ENCODE measurements around the gene CHST15. TPM values are rescaled to one million over a fixed set of nuclear protein-coding genes. Genes with fewer than 3 reads are reported as not detected.

CHST15 gene
- total and polyA plus RNA-seq, 12 donors: 5.2 to 54.5 (median 29.2) TPM

- Histone ChIP-seq H3K9me3 (replicated peaks in 1 of 3) (no peaks in the 10 kb centered on the region), H3K4me3 (no peak overlapping the region), H3K36me3 (replicated peaks in 1 of 2) (no peaks in the 10 kb centered on the region), H3K27ac (peak overlapping the region in 2 of 5 donors; percentile 30 to 55), H3K27me3 (no peaks in the 10 kb centered on the region), H3K4me1 (replicated peaks in 1 of 2) (peaks cover 0 to 39% of the 10 kb centered on the region in 2 donors)
- TF ChIP-seq CTCF (IDR thresholded peaks at IDR 0.05) (no peak), POLR2A (IDR thresholded peaks at IDR 0.05) (no peak)
- intact Hi-C loops (cut with DNase I): no loop called here
- WGBS, 4 donors: 81 to 87% (median 84%) methylated on average over 18 of the region's 18 CpGs
- no peak for DNase-seq
These were observed 6.4 kb downstream of the CHST15 start for GRCh38 chr10:124086787-124087671.

- H3K4me1 ChIP-seq (replicated peaks in 1 of 2): peaks cover 0 to 41% of the 10 kb centered on the region in 2 donors
- peak overlapping the region in 2 of 5 donors; percentile 44 to 60 for H3K27ac ChIP-seq
- intact Hi-C loops (cut with DNase I): no loop called here
These were observed 7.2 kb downstream of the CHST15 start for GRCh38 chr10:124086097-124086710.

GRCh38 chr10:124085680-124086079 lies 7.7 kb downstream of the CHST15 start:
- 82 to 88% (median 83%) methylated on average over 7 of the region's 7 CpGs for WGBS, 4 donors
- Histone ChIP-seq H3K27me3 (no peaks in the 10 kb centered on the region), H3K36me3 (replicated peaks in 1 of 2) (no peaks in the 10 kb centered on the region), H3K4me1 (replicated peaks in 1 of 2) (peaks cover 0 to 41% of the 10 kb centered on the region in 2 donors), H3K4me3 (no peak overlapping the region), H3K27ac (peak overlapping the region in 2 of 5 donors; percentile 44 to 60), H3K9me3 (replicated peaks in 1 of 3) (no peaks in the 10 kb centered on the region)
- no peak for DNase-seq
- intact Hi-C loops (cut with DNase I): no loop called here
- TF ChIP-seq CTCF (IDR thresholded peaks at IDR 0.05): no peak
- TF ChIP-seq POLR2A (IDR thresholded peaks at IDR 0.05): no peak

More at GRCh38 chr10:124086097-124086710, 7.2 kb downstream of the CHST15 start:
- WGBS, 4 donors: 75 to 81% (median 78%) methylated on average over 11 to 14 of the region's 14 CpGs
- TF ChIP-seq POLR2A (IDR thresholded peaks at IDR 0.05) (no peak), CTCF (IDR thresholded peaks at IDR 0.05) (no peak)
- DNase-seq: no peak
- no peaks in the 10 kb centered on the region for H3K36me3 ChIP-seq (replicated peaks in 1 of 2)
- no peaks in the 10 kb centered on the region for H3K9me3 ChIP-seq (replicated peaks in 1 of 3)
- H3K4me3 ChIP-seq: no peak overlapping the region
- H3K27me3 ChIP-seq: no peaks in the 10 kb centered on the region

GRCh38 chr10:124084708-124085107 lies 8.7 kb downstream of the CHST15 start:
- Histone ChIP-seq H3K36me3 (replicated peaks in 1 of 2) (no peaks in the 10 kb centered on the region), H3K27ac (peak overlapping the region in 2 of 5 donors; percentile 66 to 71), H3K9me3 (replicated peaks in 1 of 3) (no peaks in the 10 kb centered on the region), H3K4me1 (replicated peaks in 1 of 2) (peaks cover 0 to 48% of the 10 kb centered on the region in 2 donors), H3K4me3 (no peak overlapping the region), H3K27me3 (no peaks in the 10 kb centered on the region)
- 79 to 88% (median 81%) methylated on average over 6 to 9 of the region's 9 CpGs for WGBS, 4 donors
- intact Hi-C loops (cut with DNase I): no loop called here
- no peak for DNase-seq
- TF ChIP-seq CTCF (IDR thresholded peaks at IDR 0.05) (no peak), POLR2A (IDR thresholded peaks at IDR 0.05) (no peak)

Data from adrenal gland (tissue), 12 donors.